ENCODE data around the gene HSPB2.

The HSPB2 gene

DNA sequence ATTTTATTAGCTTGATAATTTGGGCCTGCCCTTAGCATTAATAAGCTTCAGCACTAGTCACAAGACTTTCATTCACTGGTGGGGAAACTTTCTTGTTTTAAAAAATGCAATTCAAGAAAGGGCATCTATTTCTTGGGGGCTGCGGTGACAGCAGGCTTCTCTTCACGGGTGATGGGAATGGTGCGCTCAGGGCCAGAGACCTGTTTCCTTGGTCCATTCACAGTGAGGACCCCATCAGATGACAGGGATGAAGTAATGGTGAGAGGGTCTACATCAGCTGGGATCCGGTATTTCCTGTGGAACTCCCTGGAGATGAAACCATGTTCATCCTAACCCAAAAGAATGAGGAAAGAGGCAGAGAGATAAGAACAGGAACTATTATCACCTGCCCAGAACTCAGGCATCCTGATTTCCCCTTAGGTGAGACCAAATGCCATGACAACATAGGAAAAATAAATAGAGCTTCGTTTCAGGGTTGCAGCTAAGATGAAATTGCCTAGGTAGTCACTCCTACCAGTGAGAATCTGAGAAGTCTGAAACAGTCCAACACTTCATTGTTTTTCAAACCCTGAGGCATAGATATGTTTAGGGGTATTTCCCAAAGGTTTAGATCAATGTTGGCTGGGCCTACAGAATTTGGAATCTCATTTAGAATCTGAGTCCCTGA, 3.8 kb upstream of the HSPB2 start:
- FAIRE-seq (no peak), DNase-seq (ENCODE audit: insufficient read length, low spot score) (no peak)
- no peak for TF ChIP-seq POLR2A (IDR thresholded peaks at IDR 0.05; ENCODE audit: low read depth, low read length)

DNA sequence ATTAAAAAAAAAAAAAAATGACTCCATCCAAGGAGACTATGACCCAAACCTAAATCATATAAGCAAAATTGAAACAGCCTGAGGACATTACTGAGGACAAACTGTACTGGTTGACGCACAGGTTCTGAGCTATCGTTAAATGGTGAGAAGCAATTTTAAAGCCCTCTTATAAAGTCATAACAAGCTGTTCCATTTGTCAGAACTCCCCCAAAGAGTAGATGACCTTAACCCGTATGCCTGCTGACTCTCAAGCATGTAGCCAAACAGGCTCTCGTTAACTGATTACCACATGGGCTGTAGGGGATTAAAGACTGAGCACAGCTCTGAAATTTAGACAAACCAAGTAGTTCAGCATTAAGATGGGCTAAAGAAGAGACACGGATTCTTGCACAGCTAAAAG, 3.2 kb upstream of the HSPB2 start:
- no peak for TF ChIP-seq POLR2A (IDR thresholded peaks at IDR 0.05; ENCODE audit: low read depth, low read length)
- FAIRE-seq (no peak), DNase-seq (ENCODE audit: insufficient read length, low spot score) (no peak)

- TF ChIP-seq POLR2A (IDR thresholded peaks at IDR 0.05; ENCODE audit: low read depth, low read length): no peak
- FAIRE-seq: no peak
- DNase-seq (ENCODE audit: insufficient read length, low spot score): no peak
These were observed 1.6 kb upstream of the HSPB2 start for GRCh38 chr11:111910676-111911562.

GRCh38 chr11:111911563-111912401, 752 bp upstream of the HSPB2 start, which contains the start of gene CRYAB:
CRYAB (minus strand) TSS chr11:111911770; CDS start chr11:111911724, 46 bp downstream.
- DNase-seq (ENCODE audit: insufficient read length, low spot score) (no peak), FAIRE-seq (no peak)
- TF ChIP-seq POLR2A (IDR thresholded peaks at IDR 0.05; ENCODE audit: low read depth, low read length): no peak

GRCh38 chr11:111913031-111913861, 712 bp downstream of the HSPB2 start:
- no peak for TF ChIP-seq POLR2A (IDR thresholded peaks at IDR 0.05; ENCODE audit: low read depth, low read length)
- no peak for FAIRE-seq
- DNase-seq (ENCODE audit: insufficient read length, low spot score): no peak

GRCh38 chr11:111913997-111914396, 1.5 kb downstream of the HSPB2 start:
- no peak for DNase-seq (ENCODE audit: insufficient read length, low spot score)
- no peak for TF ChIP-seq POLR2A (IDR thresholded peaks at IDR 0.05; ENCODE audit: low read depth, low read length)
- no peak for FAIRE-seq

- no peak for FAIRE-seq
These were observed 4.2 kb downstream of the HSPB2 start for GRCh38 chr11:111916768-111917167.

GRCh38 chr11:111917312-111917711, 4.8 kb downstream of the HSPB2 start:
- no peak for TF ChIP-seq POLR2A (IDR thresholded peaks at IDR 0.05; ENCODE audit: low read depth, low read length)
- FAIRE-seq (no peak), DNase-seq (ENCODE audit: insufficient read length, low spot score) (no peak)

More at GRCh38 chr11:111916768-111917167, 4.2 kb downstream of the HSPB2 start:
- no peak for TF ChIP-seq POLR2A (IDR thresholded peaks at IDR 0.05; ENCODE audit: low read depth, low read length)
- no peak for DNase-seq (ENCODE audit: insufficient read length, low spot score)

DNA sequence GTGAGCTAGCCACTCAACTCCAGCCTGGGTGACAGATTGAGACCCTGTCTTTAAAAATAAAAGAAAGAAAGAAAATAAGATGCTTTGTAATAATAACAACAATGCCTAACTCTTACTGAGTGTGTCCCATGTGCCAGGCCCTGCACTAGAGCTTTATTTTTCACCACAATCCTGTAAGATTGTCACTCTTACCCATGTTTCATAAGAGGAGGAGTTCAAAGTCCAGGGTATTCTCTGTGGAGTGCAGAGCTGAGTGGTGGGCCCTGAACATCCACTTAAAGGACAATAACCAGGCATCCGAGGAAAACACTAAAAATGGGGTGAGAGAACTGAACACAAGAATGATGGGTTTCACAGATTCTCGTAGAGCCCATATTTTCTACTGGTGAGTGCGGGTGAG, 5.3 kb downstream of the HSPB2 start:
- no peak for DNase-seq (ENCODE audit: insufficient read length, low spot score)
- no peak for FAIRE-seq
- no peak for TF ChIP-seq POLR2A (IDR thresholded peaks at IDR 0.05; ENCODE audit: low read depth, low read length)

DNA sequence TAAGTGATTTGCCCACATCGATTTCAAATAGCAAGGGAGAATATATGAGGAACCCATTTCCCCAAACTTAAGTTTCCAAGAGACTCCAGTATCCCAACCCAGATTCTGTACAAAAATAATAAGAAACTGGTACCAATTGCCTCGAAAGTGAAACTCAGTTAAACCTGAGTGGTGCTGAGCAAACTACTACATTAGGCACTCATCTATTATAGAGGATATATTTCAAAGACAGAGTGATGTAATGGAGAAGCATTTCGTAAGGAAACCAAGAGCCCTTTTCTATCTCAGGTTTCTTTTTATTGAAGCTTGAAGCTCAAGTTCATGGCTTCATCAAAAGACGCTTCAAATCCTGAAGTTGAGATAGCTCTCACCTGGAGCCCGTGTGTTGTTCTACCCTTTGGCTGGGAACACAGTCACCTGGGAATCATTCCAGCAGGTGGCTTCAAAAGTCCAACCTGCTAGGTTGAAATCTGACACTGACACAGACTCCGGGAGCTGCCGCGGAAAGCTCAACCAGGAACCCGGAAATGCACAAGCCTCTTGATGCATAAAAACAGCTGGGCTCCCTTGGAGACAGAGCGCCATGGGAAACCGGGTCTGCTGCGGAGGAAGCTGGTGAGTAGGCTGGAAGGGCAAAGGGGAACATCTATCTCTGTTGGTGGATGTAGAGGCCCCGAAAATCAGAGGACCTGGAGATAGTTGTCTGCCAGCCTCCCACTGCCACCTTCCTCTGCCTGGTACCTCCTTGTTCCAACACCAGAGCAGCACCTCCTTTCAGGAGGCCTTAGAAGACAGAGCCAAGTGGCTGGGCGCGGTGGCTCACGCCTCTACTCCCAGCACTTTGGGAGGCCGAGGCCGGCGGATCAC, 6.1 kb downstream of the HSPB2 start, which contains the start of gene C11orf52:
Gene C11orf52, plus strand, starts transcription at position 524 of the 867 bp plus-strand sequence. Its CDS starts 60 bp downstream, at position 584.
- DNase-seq (ENCODE audit: insufficient read length, low spot score) (no peak), FAIRE-seq (no peak)
- no peak for TF ChIP-seq POLR2A (IDR thresholded peaks at IDR 0.05; ENCODE audit: low read depth, low read length)

- no peak for DNase-seq (ENCODE audit: insufficient read length, low spot score)
- no peak for TF ChIP-seq POLR2A (IDR thresholded peaks at IDR 0.05; ENCODE audit: low read depth, low read length)
- FAIRE-seq: no peak
These were observed 8.4 kb downstream of the HSPB2 start for GRCh38 chr11:111920908-111921307.
